GM21723 (cell line): ENCODE measurements around the gene ARHGAP5.
A peak's percentile ranks its signal among the peaks of the same experiment; 100 is the strongest.

ENCODE experiments used
- ATAC-seq: cut with Tn5 transposase; IDR thresholded peaks from one replicate; pipeline ENCODE4 v1.9.1; 2021; ENCODE audit warnings: mild to moderate bottlenecking, moderate library complexity; ENCODE audit not compliant: unreplicated experiment

ARHGAP5 gene, protein sequence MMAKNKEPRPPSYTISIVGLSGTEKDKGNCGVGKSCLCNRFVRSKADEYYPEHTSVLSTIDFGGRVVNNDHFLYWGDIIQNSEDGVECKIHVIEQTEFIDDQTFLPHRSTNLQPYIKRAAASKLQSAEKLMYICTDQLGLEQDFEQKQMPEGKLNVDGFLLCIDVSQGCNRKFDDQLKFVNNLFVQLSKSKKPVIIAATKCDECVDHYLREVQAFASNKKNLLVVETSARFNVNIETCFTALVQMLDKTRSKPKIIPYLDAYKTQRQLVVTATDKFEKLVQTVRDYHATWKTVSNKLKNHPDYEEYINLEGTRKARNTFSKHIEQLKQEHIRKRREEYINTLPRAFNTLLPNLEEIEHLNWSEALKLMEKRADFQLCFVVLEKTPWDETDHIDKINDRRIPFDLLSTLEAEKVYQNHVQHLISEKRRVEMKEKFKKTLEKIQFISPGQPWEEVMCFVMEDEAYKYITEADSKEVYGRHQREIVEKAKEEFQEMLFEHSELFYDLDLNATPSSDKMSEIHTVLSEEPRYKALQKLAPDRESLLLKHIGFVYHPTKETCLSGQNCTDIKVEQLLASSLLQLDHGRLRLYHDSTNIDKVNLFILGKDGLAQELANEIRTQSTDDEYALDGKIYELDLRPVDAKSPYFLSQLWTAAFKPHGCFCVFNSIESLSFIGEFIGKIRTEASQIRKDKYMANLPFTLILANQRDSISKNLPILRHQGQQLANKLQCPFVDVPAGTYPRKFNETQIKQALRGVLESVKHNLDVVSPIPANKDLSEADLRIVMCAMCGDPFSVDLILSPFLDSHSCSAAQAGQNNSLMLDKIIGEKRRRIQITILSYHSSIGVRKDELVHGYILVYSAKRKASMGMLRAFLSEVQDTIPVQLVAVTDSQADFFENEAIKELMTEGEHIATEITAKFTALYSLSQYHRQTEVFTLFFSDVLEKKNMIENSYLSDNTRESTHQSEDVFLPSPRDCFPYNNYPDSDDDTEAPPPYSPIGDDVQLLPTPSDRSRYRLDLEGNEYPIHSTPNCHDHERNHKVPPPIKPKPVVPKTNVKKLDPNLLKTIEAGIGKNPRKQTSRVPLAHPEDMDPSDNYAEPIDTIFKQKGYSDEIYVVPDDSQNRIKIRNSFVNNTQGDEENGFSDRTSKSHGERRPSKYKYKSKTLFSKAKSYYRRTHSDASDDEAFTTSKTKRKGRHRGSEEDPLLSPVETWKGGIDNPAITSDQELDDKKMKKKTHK (N-terminal part only)

DNA sequence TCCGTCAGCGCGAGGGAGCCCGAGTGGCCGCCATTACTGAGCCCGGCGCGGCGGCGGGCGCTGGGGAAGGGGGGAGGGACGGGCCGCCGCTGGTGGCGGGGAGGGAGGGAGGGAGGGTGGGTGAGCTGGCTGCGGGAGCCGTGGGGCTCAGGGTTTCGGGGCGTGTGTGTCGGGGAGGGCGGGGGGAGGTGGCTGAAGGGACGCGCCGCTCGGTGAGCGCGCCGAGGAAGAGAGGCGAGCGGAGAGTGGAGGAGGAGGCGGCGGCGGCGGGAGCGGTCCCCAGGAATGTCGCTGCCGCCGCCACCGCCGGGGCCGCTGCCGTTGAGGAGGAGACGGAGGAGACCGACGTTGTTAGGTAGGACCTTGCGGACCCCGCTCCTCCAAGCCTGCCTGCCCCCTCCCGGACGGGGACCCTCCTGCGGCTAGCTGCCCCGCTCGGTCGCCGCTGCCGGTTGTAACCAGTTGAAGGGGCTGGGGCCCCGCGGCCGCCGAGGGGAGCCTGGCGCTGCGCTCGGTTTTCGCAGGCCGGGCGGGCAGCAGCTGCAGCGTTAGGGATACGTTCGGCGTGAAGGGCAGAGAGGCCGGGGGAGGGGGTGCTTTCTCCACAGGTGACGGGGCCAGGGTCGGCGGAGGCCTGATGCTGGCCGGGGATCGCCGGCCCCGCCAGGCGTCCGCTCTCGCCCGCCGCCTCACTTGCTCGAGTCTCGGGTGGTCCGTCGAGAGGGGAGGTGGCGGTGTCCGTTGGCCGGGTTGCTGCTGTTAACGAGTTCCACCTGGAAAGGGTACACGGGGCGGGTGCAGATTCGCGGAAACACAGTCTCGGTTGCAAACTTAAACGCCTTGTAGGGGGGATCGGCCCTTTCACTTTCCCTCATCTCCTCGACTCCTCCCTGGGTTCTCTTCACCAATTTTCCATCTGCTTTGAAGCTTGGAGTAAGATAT, at the start of gene ARHGAP5:
ARHGAP5 (plus strand) TSS at position 224 of the 942 bp plus-strand sequence. CDS start 13,366 bp downstream, outside the sequence.
- ATAC-seq, result peak; percentile 39

DNA sequence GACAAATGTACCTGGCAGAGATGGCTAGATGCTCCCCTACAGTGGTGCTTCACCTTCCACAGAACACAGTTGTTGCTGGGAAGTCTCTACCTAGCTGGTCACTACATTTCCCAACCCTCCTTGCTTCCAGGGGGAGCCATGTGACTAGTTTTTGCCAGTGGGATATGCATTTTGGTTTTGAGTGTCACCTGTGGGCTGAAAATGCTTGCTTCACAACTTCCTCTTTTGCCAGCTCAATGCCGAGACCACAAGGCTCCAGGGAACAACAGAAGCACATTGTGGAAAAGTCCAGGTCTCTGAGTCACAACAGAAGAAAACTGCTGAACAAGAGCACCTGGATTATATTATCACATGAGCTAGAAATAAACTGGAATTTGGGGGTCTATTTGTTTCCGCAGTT, 48.5 kb upstream of the ARHGAP5 start:
- ATAC-seq, result no peak

DNA sequence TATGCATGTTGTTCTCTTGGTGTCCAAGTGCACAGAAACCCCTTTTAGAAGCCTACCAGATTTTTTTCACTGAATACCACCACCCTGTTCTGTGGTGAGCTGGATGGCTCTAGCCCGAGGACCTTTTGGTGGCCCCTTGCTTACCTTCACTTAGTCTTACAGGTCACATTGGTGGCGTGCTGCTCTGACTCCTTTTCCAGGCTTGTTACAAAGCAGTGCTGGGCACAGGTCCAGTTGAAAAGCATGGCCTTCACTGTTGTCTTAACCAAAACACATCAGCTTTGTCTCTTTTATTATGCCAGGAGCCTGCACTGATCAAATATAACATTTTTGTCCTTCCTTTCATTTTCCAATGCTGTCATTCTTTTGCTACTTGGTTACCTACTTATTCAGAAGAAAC, 43.6 kb upstream of the ARHGAP5 start:
- ATAC-seq, result no peak

DNA sequence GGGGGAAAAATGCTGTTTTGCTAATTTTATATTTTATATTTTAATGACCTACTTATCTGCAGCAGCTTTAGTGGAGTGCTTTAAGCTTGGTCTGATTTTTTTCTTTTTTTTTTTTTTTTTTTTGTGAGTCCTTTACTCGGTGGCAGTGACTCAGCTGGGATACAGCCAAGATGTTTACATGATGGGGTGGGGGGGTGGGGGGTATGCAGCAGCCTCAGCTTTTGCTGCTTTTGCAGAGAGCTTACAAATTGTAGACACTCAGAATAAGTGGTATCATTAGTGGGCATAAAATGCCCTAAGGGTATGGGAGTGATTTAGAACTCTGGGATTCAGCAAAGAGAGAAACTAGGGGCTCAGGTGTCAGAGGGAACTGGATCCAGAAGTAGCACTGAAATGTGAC, 38.2 kb upstream of the ARHGAP5 start:
- no peak for ATAC-seq

DNA sequence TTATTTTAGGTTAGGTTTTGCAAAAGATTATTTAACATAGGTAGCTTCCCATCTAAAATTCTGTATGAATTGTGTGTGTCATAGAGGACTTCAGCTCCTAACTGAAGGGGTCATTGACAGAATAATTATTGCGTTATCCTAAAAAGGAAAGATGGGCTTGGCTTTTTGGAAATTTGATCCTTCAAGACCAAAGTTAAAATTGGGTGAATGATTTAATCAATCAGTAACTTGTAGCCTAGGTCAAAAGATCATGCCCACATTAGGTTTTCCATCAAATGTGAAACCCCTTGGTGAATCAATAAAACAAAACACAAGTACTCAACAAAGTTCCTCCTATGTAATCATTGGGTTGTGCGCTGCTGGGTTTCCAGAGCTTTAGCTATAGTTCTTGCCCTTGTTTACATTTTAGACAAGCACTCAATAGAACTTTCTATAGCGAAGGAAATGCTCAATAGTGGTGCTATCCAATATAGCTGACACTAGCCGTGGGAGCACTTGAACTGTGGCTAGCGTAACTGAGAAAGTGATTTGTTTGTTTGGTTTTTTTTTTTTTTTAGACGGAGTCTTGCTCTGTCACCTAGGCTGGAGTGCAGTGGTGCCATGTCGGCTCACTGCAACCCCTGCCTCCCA, 37.6 kb upstream of the ARHGAP5 start:
- no peak for ATAC-seq

DNA sequence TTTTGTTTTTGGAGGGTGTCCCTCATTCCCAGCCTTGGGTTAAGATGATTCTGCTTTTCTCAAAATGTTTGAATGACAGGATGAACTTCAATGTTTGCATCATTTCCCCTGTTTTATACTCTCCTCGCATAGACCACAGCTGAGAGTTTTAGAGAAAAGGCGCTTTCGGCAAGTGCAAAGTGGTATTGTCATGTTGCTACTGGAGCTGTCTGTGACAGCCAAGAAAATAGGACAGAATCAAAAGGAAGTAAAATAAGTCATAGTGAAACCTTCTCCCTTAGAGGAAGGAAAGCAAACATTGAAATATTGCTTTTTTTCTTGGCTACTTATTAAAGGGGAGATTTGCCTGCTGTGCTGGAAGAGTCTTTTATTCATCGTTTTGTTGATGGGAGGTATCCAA, 33.5 kb upstream of the ARHGAP5 start:
- ATAC-seq, result no peak

DNA sequence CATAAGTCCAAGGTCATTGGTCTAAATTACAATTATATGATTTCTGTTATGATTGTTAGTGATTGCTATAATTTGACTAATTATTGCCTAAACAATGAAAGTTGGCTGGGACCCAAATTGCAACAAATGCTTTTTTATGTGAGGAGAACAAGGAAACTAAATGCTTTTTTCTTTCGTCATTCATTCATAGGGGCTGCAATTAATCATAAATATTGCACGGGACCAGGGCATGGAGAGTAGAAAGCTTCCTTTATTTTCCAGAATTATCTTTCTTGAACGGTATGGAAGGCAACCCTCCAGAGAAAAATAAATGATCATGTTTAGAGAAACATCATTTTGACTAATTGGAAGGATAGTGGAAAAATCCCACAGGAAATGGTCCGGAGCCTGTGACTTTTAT, 32.6 kb upstream of the ARHGAP5 start:
- no peak for ATAC-seq

DNA sequence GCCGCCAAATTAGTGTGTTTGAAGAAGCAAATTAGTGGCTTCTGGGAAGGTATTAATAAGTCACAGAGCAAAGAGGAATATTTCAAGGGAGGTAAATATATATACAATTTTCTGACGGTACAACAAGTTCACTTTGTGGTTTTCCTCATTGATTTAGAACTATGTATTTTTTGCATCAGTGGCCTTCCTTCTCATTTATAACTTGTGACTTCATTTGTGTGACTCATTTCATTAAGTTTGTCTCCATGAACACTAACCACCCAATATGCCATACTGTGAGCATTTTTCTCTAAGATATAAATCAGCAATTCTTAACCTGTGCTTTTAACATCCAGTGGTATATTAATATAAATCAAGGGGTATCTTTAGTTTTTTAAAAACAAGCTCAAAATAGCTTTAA, 29.3 kb upstream of the ARHGAP5 start:
- no peak for ATAC-seq

DNA sequence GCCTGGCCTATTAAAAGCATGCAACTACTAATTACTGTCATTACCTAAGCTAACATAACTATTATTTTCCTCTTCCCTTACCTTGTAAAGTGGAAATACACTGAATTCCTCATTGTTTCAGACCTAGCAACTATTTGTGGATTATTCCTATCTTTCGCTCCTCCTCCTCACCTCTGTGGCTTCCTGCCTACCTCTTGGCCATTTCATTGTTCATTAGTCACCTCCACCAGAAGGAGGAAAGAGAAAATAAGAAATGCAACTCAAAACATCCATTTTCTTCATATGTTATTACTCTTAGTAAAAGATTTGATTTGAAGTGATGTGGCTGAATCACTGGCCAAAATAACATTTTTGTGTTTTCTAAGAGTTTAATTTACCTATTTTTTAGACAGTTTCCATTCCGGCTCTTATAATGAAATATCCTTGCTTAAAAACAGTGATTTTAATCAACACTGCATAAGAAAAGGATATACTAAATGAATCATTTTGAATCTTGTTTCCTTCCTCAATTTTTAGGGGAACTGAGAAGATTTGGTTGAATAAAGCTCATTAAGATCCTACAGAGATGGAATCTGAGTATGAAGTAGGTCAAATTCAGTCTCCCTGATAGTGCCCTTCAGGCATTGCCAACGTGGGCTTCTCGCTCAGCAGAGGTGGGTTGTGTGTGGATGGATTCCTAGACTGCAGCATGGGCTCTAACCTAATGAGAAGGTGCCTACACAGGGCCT, 27.6 kb upstream of the ARHGAP5 start:
- no peak for ATAC-seq

DNA sequence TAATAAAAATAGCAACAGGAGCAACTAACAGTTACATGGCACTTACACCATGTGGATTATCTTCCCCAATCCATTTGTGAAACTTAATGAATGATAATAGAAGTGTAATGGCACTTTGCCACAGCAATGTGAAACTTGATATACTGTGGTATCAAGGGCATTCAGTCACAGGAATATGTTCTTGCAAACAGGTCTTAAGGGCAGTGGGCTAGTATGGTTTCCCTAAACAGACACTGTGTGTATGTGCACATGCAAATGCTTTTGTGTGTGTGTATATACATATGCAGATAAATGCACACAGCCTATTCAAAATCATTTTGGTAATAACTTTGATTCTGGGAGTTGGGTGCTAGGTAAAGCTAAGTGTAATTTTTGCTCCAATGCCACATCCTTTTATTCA, 26.2 kb upstream of the ARHGAP5 start:
- no peak for ATAC-seq

DNA sequence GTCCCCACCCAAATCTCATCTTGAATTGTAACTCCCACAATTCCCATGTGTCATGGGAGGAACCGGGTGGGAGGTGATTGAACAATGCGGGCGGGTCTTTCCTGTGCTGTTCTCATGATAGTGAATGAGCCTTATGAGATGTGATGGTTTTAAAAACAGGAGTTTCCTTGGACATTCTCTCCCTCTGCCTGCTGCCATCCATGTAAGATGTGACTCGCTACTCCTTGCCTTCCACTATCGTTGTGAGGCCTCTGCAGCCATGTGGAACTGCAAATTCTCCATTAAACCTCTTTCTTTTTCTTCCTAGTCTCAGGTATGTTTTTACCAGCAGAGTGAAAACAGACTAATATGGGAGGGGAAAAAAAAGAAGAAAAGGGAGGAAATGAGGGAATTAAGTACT, 22.6 kb upstream of the ARHGAP5 start:
- no peak for ATAC-seq

DNA sequence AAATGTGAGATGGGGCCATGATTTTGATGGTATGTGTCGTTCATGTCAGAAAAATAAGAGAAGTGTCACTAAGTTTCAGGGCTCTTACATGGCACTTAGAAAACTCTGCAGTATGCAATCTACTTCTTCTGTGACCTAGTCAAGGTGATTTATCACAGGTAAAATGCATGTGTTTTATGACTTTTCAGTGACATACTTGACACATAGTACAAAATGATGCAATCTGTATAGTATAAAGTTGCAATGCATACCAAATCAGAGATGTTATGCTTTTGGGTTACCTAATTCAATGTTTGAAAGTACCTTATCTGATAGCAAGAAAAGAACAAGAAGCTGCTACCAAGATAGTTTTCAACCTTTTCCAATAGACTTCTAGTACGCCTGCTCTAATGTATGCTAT, 21.9 kb upstream of the ARHGAP5 start:
- ATAC-seq, result no peak

DNA sequence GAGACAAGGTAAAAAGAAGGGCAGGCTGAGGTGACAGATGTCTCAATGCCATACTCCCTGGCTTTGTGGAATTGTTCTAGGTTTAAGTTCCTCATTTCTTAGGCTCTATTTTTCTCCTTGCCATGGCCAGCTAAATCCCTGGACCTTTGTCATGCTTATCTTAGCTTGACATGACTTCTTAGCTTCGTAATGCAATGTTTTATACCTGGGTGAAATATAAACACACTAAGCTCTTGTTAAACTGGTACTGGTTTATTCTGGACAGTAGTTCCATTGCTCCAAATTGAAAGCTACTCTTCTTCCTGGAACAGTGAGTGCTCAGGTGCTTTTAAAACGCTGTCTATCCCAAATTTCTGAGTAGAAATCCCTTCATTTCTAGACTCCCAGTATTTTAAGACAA, 17.4 kb upstream of the ARHGAP5 start:
- no peak for ATAC-seq

DNA sequence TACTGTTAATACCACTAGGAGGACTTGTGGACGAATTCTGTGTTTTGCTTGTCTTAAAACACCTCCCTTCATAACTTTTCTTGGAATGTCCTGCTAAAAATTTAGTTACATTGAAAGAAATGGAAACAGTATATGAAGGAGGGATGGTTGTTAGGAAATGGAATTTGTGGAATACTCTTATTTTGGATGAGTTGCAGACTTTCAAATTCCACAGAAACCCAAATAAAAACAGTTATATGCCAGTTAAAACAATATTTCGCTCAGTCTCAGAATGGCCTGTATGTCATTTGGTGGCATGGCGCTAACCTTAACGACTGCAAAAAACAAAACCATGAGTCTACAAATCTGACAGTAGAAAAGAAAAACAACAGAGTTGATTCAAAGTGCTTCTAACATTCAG, 12.2 kb upstream of the ARHGAP5 start:
- no peak for ATAC-seq

DNA sequence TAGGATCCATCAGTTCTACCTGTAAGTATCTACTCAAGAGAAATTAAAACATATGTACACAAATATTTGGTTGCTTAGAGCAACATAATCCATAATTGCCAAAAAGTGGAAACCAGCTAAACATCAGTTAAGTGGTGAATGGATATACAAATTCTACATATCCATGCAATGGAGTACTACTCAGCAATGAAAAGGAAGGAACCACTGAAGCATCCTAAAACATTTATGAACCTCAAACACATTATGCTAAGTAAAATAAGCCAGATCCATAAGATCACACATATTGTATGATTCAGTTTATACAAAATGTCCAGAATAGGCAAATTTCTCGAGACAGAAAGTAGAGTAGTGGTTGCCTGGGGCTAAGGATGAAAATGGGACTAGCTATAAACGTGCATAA, 8.4 kb upstream of the ARHGAP5 start:
- ATAC-seq, result no peak

DNA sequence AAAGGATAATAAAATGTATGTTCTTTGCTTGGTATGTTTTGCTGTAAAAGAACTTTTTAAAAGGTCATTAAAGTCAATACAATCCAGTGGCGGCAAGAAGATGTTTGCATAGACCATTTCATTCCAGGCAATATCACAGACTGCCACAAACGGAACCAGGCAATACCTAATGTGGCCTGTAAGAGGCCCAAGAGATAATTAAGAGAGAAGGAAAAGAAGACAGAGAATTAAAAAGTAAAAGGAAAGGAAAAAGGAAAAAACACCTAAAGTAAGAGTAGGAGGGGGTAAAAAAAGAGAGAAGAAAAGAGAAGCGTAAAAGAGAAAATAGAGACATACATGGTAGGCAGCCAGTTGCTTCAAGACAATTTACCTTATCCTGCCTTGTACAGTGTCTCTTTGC, 6.8 kb upstream of the ARHGAP5 start:
- no peak for ATAC-seq

DNA sequence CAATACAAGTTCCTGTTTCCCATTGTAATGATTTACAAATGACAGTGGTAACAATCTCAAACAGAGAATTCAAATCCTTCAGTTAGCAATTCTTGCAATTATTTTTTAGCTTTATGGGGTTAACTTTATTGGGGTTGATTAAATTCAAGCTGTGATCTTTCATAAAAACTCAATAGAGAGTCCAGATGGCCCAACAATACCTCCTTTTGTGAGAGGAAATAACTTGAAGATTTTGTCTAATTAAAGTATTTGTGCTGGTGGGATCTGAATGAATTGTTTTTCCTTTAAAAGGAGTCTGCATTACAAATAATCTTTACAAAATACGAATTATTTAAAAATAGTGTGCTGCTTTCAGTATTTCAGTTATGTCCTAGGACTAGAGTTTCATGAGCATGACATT, 4.4 kb upstream of the ARHGAP5 start:
- ATAC-seq, result no peak

DNA sequence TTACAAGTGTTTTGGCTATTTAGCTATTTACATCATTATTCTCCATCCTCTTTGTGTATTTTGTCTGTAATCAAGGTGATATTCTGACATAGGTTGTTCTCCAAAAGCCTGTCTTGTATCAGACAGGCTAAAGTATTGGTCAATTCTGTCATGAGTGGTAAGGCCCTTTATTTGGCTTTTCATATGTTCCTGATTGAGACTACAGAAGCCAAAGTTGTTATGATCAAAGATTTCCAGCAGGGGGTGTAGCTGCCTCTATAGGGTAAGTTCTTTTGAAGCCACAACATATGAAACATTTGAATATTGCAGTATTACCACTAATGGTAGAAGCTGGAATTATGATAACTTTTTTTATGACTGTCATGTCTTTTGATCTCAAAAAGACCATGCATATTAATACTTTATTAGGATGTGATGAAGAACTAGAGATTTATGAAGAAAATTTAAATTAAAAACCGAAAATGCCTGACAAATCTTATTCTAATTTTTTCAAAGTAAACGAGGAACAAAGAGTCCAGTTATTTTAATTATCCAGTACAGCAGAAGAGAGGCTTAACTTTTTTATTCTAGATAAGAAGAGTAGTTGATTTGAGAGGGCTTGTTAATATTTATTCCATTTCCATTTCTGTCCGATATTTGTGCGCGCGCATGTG, 3.4 kb upstream of the ARHGAP5 start:
- no peak for ATAC-seq
